ENCODE measurements around the gene DNAJB9.

DNA sequence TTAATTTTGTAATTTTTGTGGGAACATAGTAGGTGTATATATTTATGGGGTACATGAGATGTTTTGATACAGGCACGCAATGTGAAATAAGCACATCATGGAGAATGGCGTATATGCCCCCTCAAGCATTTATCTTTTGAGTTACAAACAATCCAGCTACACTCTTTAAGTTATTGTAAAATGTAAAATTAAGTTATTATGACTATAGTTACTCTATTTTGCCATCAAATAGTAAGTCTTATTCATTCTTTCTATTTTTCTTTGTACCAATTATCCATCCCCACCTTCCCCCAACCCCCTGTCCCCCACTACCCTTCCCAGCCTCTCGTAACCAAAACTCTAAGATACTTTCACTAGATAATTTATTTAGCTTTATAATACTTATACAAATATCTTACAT, 36.0 kb upstream of the DNAJB9 start:
- TF ChIP-seq, protein P1, sequence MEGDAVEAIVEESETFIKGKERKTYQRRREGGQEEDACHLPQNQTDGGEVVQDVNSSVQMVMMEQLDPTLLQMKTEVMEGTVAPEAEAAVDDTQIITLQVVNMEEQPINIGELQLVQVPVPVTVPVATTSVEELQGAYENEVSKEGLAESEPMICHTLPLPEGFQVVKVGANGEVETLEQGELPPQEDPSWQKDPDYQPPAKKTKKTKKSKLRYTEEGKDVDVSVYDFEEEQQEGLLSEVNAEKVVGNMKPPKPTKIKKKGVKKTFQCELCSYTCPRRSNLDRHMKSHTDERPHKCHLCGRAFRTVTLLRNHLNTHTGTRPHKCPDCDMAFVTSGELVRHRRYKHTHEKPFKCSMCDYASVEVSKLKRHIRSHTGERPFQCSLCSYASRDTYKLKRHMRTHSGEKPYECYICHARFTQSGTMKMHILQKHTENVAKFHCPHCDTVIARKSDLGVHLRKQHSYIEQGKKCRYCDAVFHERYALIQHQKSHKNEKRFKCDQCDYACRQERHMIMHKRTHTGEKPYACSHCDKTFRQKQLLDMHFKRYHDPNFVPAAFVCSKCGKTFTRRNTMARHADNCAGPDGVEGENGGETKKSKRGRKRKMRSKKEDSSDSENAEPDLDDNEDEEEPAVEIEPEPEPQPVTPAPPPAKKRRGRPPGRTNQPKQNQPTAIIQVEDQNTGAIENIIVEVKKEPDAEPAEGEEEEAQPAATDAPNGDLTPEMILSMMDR (IDR thresholded peaks at IDR 0.05), result no peak
- TF ChIP-seq POLR2A (IDR thresholded peaks at IDR 0.05), result no peak

Data from uterus (tissue), 2 donors.